Suprapubic skin (tissue), 4 donors: ENCODE data around the gene FGD5. TPM values are rescaled to one million over a fixed set of nuclear protein-coding genes. Genes with fewer than 3 reads are reported as not detected.

ENCODE experiments used
- DNase-seq, 2 donors: peaks; one replicate each; pipeline ENCODE4 v3.0.0-alpha.2; 2019; ENCODE audit warnings: low spot score in 2 of 2
- H3K27ac ChIP-seq: fragments of 200-600 bp; sonication (generic); one replicate; pipeline ENCODE4 v1.5.1; 2019
- H3K27me3 ChIP-seq: fragments of 200-600 bp; sonication (generic); one replicate; pipeline ENCODE4 v1.5.1; 2019
- H3K36me3 ChIP-seq: fragments of 200-600 bp; sonication (generic); one replicate; pipeline ENCODE4 v1.5.1; 2019
- H3K4me1 ChIP-seq: fragments of 200-600 bp; sonication (generic); one replicate; pipeline ENCODE4 v1.5.1; 2019
- H3K4me3 ChIP-seq: fragments of 200-600 bp; sonication (generic); one replicate; pipeline ENCODE4 v1.5.1; 2019; ENCODE audit warnings: mild to moderate bottlenecking
- H3K9me3 ChIP-seq: fragments of 200-600 bp; sonication (generic); one replicate; pipeline ENCODE4 v1.5.1; 2019
- CTCF ChIP-seq, 2 donors: fragments of 200-600 bp in 1 of 2; fragments of 450-650 bp in 1 of 2; sonication (generic) in 1 of 2; IDR thresholded peaks; one replicate each; pipeline ENCODE4 v1.5.1; 2016 to 2019; ENCODE audit warnings: antibody characterized with exemption in 2 of 2, mild to moderate bottlenecking in 1 of 2, moderate library complexity in 1 of 2
- EP300 ChIP-seq: sonication (generic); formaldehyde crosslinking; IDR thresholded peaks from one replicate; pipeline ENCODE4 v1.6.1; 2017; ENCODE audit warnings: antibody characterized with exemption
- POLR2A ChIP-seq, 2 donors: fragments of 450-650 bp; IDR thresholded peaks; one replicate each; pipeline ENCODE4 v1.6.1; 2017; ENCODE audit warnings: antibody characterized with exemption in 2 of 2, mild to moderate bottlenecking in 2 of 2, moderate library complexity in 2 of 2
- POLR2AphosphoS5 ChIP-seq, 3 donors: sonication (generic); formaldehyde crosslinking; IDR thresholded peaks; one replicate each; pipeline ENCODE4 v1.6.1; 2017; ENCODE audit warnings: antibody characterized with exemption in 3 of 3
- WGBS: methylation state at CpG from one replicate; pipeline ENCODE4 v1.1.5; 2018; 5-methylcytosine and 5-hydroxymethylcytosine counted together
- total RNA-seq, 4 donors: library from RNA; depleted of rRNA; stranded (reverse); fragments of >200 nt; gene quantifications; one replicate each; pipeline ENCODE4 v1.1.0, GENCODE V29; 2016

The FGD5 gene
- total RNA-seq, 4 donors from 2014 or later, result 2.8 to 15.5 (median 7.1) TPM

GRCh38 chr3:14962762-14963161, 144.0 kb downstream of the FGD5 start:
- H3K9me3 ChIP-seq, result no peaks in the 10 kb centered on the region

GRCh38 chr3:14967285-14967684, 148.5 kb downstream of the FGD5 start:
- Histone ChIP-seq H3K27me3 (no peaks in the 10 kb centered on the region), H3K4me1 (no peaks in the 10 kb centered on the region), H3K36me3 (peaks cover 8% of the 10 kb centered on the region), H3K4me3 (no peak overlapping the region), H3K9me3 (no peaks in the 10 kb centered on the region), H3K27ac (no peak overlapping the region)
- 60% methylated on average over 1 of the region's 1 CpG for WGBS
- TF ChIP-seq POLR2A (IDR thresholded peaks at IDR 0.05) (no peak), POLR2AphosphoS5 (IDR thresholded peaks at IDR 0.05) (no peak), EP300 (no peak), CTCF (IDR thresholded peaks at IDR 0.05) (no peak)
- no peak for DNase-seq

More at GRCh38 chr3:14962762-14963161, 144.0 kb downstream of the FGD5 start:
- H3K36me3 ChIP-seq, result peaks cover 10% of the 10 kb centered on the region
- WGBS, result 96% methylated on average over 5 of the region's 5 CpGs
- H3K4me1 ChIP-seq, result peaks cover 6% of the 10 kb centered on the region
- no peak overlapping the region for H3K27ac ChIP-seq
- no peak overlapping the region for H3K4me3 ChIP-seq
- TF ChIP-seq CTCF (IDR thresholded peaks at IDR 0.05) (no peak), POLR2AphosphoS5 (IDR thresholded peaks at IDR 0.05) (no peak), POLR2A (IDR thresholded peaks at IDR 0.05) (no peak), EP300 (no peak)
- no peak for DNase-seq
- no peaks in the 10 kb centered on the region for H3K27me3 ChIP-seq

- H3K9me3 ChIP-seq, result no peaks in the 10 kb centered on the region
- TF ChIP-seq POLR2A (IDR thresholded peaks at IDR 0.05) (no peak), CTCF (IDR thresholded peaks at IDR 0.05) (no peak), POLR2AphosphoS5 (IDR thresholded peaks at IDR 0.05) (no peak), EP300 (no peak)
- H3K4me1 ChIP-seq, result no peaks in the 10 kb centered on the region
- H3K4me3 ChIP-seq, result no peak overlapping the region
- H3K36me3 ChIP-seq, result peaks cover 24% of the 10 kb centered on the region
- DNase-seq, result no peak
- H3K27me3 ChIP-seq, result no peaks in the 10 kb centered on the region
- no peak overlapping the region for H3K27ac ChIP-seq
- 100% methylated on average over 1 of the region's 1 CpG for WGBS
Measured at GRCh38 chr3:14969671-14970070, 150.9 kb downstream of the FGD5 start.

GRCh38 chr3:14976317-14976716, 157.6 kb downstream of the FGD5 start:
- Histone ChIP-seq H3K27ac (no peak overlapping the region), H3K9me3 (no peaks in the 10 kb centered on the region), H3K27me3 (no peaks in the 10 kb centered on the region), H3K36me3 (peaks cover 19% of the 10 kb centered on the region), H3K4me1 (no peaks in the 10 kb centered on the region), H3K4me3 (no peak overlapping the region)
- no peak for DNase-seq
- 71% methylated on average over 1 of the region's 1 CpG for WGBS
- TF ChIP-seq POLR2AphosphoS5 (IDR thresholded peaks at IDR 0.05) (no peak), POLR2A (IDR thresholded peaks at IDR 0.05) (no peak), CTCF (IDR thresholded peaks at IDR 0.05) (no peak), EP300 (no peak)

- Histone ChIP-seq H3K4me3 (no peak overlapping the region), H3K36me3 (no peaks in the 10 kb centered on the region), H3K27ac (no peak overlapping the region), H3K27me3 (no peaks in the 10 kb centered on the region), H3K4me1 (no peaks in the 10 kb centered on the region), H3K9me3 (no peaks in the 10 kb centered on the region)
- 81% methylated on average over 4 of the region's 4 CpGs for WGBS
- TF ChIP-seq POLR2A (IDR thresholded peaks at IDR 0.05) (no peak), CTCF (IDR thresholded peaks at IDR 0.05) (no peak), EP300 (no peak), POLR2AphosphoS5 (IDR thresholded peaks at IDR 0.05) (no peak)
- no peak for DNase-seq
Measured at GRCh38 chr3:14980689-14981088, 161.9 kb downstream of the FGD5 start.

Other genes starting within 250 kb of the FGD5 start
- 10 to 100 TPM; 11.2 to 39.3 (median 14.6) TPM for gene CCDC174, start 167.2 kb upstream of the FGD5 start, total RNA-seq
- under 1 TPM in 1 of 4 donors, not detected in 3; 0.21 TPM for gene C3orf20, start 143.8 kb upstream of the FGD5 start, total RNA-seq
- gene NR2C2, start 128.6 kb downstream of the FGD5 start, total RNA-seq, result 10 to 100 TPM; 33.3 to 91.6 (median 51.5) TPM
- 10 to 100 TPM; 22.3 to 46.8 (median 29.2) TPM for gene MRPS25, start 246.4 kb downstream of the FGD5 start, total RNA-seq